LNCAP (cell line): ENCODE results near the gene LSM3.

Experiments
- TF ChIP-seq, protein P1 (sequence below): fragments of 450-650 bp; IDR thresholded peaks from 2 replicates; pipeline ENCODE4 v1.5.1; 2017; ENCODE audit warnings: mild to moderate bottlenecking

The LSM3 gene

DNA sequence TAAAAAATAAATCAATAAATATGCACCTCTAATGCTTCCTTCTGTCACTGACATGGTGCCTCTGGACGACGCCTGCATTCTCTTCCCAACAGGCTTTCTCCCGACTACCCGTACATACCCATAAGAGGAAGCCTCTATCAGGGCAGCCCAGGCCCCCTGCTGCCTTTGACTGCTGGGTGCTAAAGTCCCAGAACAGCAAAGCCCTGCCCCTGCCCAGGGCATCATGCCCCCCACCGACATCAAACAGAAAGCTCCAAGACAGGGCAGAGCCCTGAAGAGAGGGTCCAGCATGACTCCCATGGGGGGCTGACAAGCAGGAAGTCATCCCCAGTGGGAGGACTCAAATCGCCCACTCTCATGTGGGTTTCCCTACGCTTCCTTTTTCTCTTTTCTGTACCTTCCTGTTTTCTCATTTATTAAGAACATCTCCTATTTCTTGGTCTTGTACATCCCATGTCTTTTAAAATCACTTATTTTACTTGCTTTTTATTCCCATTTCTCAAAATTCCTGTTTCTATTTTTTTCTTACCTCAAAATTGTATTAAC lies 23.6 kb upstream of the LSM3 start:
- TF ChIP-seq, protein P1, sequence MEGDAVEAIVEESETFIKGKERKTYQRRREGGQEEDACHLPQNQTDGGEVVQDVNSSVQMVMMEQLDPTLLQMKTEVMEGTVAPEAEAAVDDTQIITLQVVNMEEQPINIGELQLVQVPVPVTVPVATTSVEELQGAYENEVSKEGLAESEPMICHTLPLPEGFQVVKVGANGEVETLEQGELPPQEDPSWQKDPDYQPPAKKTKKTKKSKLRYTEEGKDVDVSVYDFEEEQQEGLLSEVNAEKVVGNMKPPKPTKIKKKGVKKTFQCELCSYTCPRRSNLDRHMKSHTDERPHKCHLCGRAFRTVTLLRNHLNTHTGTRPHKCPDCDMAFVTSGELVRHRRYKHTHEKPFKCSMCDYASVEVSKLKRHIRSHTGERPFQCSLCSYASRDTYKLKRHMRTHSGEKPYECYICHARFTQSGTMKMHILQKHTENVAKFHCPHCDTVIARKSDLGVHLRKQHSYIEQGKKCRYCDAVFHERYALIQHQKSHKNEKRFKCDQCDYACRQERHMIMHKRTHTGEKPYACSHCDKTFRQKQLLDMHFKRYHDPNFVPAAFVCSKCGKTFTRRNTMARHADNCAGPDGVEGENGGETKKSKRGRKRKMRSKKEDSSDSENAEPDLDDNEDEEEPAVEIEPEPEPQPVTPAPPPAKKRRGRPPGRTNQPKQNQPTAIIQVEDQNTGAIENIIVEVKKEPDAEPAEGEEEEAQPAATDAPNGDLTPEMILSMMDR, result no peak

DNA sequence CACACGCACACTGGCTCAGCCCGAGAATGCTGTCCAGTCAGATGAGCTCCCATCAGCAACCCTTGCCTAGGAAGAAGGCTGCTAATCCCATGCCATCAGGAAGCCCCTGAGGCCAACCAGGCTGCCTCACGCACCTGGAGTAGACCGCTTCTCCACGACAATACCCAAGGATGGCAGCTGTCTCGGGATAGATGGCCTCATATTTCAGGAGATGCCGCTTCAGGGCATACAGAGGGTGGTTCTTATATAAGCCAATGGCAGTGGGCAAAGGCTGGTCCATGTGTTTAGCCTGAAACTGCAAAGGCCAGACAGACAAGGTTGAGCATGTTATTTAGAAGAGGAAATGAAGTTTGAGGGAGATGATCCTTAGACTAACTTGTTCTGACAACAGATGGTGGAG lies 22.4 kb upstream of the LSM3 start:
- TF ChIP-seq, protein P1, result no peak

DNA sequence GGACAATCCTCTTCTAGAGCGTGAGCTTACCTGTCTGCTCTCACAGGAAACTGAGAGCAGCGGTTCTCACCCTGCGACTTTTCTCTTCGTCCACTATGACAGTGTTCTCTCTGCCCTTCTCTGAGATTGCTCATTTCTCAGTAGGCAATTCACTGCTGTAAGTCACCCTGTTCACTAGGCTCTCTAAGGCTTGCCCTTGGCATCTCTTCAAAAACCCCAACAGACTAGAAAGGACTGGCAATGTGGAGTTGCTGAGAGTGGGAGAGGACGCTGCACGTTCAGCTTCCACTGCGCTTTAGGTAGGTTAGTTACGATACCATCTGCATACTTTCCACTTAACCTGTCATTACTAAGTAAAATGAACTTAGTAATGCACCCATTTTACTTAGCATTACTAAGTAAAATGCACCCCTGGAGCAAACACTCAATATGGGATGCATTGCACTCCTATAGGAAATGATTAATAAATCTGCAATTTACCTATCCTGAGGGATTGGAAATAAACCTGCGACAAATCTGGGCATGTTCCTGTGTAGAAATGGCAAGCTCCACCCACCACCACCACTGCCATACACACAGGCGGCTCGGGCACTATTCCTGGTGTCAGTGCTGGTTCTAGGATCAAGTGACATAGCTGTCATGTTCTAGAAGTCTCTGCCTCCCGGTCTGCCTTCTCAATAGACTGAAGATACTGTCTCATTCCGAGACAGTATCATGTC lies 21.6 kb upstream of the LSM3 start:
- TF ChIP-seq, protein P1, result no peak

DNA sequence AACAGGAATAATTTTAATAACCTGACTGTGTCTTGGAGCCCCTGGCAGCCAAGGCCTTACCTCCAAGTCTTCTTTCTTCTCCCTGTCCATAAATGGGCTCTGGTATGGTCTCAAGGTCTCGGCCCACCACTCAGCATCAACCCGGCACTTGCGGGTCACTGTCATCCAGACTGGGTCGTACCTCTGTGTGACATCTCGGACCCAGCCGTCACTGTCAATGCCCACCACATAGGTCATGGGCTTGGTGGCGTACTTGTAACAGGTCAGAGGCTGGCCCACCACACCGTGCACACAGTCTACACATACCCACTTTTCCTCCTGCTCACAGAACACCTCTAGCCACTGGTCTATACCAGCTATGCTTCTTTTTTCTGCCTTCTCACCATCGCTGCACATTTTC lies 20.7 kb upstream of the LSM3 start:
- TF ChIP-seq, protein P1, result no peak

DNA sequence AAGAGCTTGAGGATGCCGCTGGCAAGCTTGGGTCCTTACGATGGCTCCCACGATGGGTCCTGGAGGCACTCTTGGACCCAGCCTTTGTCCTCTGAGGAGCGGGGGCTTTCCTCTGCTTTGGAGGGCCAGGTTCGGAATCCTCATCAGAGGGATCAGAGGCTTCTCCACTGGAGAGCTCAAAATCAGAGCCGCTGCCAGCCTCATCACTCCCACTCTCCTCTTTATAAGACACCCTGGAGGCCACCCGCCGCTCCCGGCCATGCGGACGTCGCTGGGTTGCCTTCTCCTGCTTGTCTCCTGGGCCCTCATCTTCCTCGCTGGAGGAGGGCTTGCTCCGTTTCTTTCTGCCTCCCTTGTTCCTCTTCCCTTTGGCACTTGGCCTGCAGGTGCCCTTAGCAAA lies 20.2 kb upstream of the LSM3 start:
- TF ChIP-seq, protein P1, result no peak

DNA sequence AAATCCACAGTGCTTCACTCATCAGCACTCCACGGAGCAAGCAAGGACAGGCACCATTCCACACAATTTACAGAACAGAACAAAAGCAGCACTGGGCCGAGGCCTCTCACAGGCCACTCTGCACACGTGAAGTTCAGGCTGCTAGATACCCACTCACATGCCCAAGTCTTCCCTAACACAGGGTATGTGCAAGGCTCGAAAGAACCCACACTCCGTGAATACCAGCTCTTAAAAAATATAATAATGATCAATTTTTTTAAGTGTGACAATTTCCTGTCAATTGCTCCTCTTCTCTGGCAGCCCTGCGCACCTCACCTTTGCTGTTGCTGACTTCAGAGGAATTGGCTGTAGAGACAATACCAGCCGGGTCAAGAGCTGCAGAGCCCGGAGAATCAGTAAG lies 19.2 kb upstream of the LSM3 start:
- TF ChIP-seq, protein P1, result no peak

DNA sequence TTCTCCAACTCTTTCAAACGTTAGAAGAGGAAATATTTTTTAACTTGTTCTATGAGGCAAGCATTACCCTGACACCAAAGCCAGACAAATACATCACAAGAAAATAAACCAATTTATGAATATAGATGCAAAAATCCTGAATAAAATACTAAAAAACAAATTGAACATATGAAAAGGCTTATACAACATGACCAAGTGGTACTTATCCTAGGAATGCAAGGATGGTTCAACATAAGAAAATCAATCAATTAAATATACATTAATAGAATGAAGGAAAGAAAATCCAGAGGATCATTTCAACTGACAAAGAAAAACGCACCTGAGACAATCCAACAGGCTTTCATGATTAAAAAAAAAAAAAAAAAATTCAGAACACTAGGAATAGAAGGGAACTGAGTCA lies 17.3 kb upstream of the LSM3 start:
- TF ChIP-seq, protein P1, result no peak

DNA sequence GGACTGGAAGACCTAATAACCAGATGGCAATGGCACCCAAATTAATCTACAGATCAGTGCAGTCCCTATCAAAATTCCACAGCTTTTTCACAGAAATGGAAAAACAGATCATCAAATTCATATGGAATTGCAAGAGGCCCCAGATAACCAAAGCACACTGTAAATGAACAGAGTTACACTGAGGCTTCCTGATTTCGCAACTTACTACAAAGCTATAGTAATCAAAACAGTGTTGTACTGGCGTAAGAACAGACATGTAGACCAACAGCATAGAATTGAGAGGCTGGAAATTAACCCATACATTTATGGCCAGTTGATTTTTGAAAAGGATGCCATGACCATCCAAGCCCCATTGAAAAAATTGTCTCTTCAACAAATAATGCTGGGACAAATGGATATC lies 16.4 kb upstream of the LSM3 start:
- TF ChIP-seq, protein P1, result no peak
